ENCODE measurements around the gene CNNM3.

Gene CNNM3

DNA sequence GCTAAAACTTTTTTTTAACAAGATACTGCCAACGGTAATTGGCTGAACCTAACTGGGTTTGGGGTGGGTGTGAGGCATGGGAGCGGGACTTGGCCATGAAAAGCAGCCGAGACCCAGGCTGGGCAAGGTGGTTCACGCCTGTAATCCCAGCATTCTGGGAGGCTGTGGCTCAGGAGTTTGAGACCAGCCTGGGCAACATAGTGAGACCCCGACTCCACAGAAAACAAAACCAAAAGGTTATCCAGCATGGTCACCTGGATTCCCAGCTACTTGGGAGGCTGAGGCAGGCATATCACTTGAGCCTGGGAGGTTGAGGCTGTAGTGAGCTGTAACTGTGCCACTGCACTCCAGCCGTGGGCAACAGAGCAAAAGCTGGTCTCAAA is 64.8 kb downstream of the CNNM3 start:
- no peaks in the 10 kb centered on the region; the same call in 1 of the 2 replicates for H3K27me3 ChIP-seq (replicated peaks; ENCODE audit: control insufficient read depth, insufficient read depth, low read length)
- no peak overlapping the region for H3K4me3 ChIP-seq (replicated peaks; ENCODE audit: low read depth, low read length)
- no peaks in the 10 kb centered on the region for H3K36me3 ChIP-seq (ENCODE audit: control insufficient read depth, insufficient read depth, low read length)
- TF ChIP-seq, protein P1, sequence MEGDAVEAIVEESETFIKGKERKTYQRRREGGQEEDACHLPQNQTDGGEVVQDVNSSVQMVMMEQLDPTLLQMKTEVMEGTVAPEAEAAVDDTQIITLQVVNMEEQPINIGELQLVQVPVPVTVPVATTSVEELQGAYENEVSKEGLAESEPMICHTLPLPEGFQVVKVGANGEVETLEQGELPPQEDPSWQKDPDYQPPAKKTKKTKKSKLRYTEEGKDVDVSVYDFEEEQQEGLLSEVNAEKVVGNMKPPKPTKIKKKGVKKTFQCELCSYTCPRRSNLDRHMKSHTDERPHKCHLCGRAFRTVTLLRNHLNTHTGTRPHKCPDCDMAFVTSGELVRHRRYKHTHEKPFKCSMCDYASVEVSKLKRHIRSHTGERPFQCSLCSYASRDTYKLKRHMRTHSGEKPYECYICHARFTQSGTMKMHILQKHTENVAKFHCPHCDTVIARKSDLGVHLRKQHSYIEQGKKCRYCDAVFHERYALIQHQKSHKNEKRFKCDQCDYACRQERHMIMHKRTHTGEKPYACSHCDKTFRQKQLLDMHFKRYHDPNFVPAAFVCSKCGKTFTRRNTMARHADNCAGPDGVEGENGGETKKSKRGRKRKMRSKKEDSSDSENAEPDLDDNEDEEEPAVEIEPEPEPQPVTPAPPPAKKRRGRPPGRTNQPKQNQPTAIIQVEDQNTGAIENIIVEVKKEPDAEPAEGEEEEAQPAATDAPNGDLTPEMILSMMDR (IDR thresholded peaks at IDR 0.05; ENCODE audit: insufficient read depth, low read length, poor library complexity, severe bottlenecking): no peak
- DNase-seq (ENCODE audit: extremely low read depth, insufficient read length): no peak

DNA sequence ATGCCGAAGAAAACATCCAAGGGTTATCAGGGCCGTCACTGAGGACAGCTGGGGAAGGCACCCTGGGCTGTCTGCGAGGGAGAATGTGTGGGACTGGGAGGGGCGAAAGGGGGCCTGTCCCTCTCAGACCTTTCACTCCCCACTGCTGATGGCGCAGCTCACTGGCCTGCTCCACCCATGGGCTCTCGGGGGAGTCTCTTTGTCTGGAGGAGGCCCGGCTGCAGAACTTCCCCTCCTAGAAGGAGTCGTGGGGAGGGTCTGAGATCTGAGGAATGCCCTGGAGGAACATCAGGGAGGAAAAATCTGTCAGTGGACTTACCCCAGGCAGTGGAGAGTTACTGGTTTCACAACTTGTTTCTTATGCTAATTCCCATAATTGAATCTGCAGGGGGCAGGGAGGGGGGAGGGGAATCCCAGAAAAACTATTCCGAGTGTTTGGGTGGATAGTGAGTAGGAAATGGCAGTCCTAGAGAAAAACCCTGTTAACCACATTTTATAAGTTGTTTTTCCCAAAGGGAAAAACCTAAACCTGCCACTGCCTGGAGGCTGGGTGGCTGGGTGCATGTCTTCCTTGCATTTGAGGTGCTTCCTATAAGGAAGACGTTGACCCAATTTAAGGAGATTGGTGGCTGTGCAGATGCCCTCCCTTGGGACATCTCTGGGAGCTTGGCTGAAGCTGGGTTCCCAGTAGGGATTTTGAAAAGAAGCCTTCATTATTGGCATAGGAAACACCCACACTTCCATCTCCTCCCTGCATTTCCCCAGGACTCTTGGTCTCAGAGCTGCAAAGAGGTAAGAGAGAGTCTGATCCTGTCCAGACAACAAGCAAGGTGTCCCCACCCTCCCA is 65.5 kb downstream of the CNNM3 start:
- Histone ChIP-seq H3K36me3 (ENCODE audit: control insufficient read depth, insufficient read depth, low read length) (no peaks in the 10 kb centered on the region), H3K27me3 (replicated peaks; ENCODE audit: control insufficient read depth, insufficient read depth, low read length) (no peaks in the 10 kb centered on the region; the same call in 1 of the 2 replicates), H3K4me3 (replicated peaks; ENCODE audit: low read depth, low read length) (no peak overlapping the region)
- TF ChIP-seq, protein P1 (IDR thresholded peaks at IDR 0.05; ENCODE audit: insufficient read depth, low read length, poor library complexity, severe bottlenecking): no peak
- DNase-seq (ENCODE audit: extremely low read depth, insufficient read length): no peak

DNA sequence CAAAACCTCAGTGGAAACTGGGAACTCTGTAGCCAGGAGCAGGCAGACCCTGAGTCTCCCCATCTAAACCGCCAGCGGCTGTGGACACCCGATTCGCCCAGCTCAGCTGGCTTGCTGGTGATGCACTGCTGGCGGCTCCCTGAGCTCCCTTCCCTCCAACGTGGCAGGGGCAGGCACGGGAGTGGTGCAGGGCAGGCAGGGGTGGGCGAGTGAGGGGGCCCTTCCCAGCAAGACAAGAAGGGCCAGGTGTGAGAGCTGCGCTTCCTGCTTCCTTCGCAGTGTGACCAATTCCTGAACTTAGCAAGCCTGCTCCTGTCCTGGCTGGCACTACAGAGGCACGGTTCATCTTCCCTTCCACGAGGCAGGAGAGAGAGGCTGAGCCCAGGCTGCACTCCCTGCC is 66.2 kb downstream of the CNNM3 start:
- TF ChIP-seq, protein P1 (IDR thresholded peaks at IDR 0.05; ENCODE audit: insufficient read depth, low read length, poor library complexity, severe bottlenecking): no peak
- H3K27me3 ChIP-seq (replicated peaks; ENCODE audit: control insufficient read depth, insufficient read depth, low read length): no peaks in the 10 kb centered on the region; the same call in 1 of the 2 replicates
- H3K4me3 ChIP-seq (replicated peaks; ENCODE audit: low read depth, low read length): no peak overlapping the region
- no peak for DNase-seq (ENCODE audit: extremely low read depth, insufficient read length)
- H3K36me3 ChIP-seq (ENCODE audit: control insufficient read depth, insufficient read depth, low read length): no peaks in the 10 kb centered on the region

DNA sequence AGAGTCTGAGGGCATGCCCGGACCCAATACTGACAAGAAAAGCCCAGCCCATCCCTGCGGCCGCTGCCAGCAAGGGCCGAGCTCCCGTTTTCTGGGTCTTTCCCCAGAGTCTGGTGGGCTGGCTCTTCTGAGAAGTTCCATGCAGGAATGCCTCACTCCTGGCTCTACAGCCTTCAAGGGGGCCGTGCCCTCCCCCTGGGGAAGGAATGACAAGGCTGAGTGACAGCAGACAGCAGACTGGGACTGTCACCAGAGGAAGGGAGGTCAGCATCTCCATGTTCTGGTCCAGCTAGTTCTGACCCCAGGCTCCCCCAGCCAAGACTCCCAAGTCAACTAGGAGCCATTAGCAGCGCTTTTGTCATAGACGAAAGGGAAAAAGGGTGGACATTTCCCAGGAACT is 66.8 kb downstream of the CNNM3 start:
- Histone ChIP-seq H3K4me3 (replicated peaks; ENCODE audit: low read depth, low read length) (no peak overlapping the region), H3K27me3 (replicated peaks; ENCODE audit: control insufficient read depth, insufficient read depth, low read length) (no peaks in the 10 kb centered on the region; the same call in 1 of the 2 replicates), H3K36me3 (ENCODE audit: control insufficient read depth, insufficient read depth, low read length) (no peaks in the 10 kb centered on the region)
- TF ChIP-seq, protein P1 (IDR thresholded peaks at IDR 0.05; ENCODE audit: insufficient read depth, low read length, poor library complexity, severe bottlenecking): no peak
- DNase-seq (ENCODE audit: extremely low read depth, insufficient read length): no peak

DNA sequence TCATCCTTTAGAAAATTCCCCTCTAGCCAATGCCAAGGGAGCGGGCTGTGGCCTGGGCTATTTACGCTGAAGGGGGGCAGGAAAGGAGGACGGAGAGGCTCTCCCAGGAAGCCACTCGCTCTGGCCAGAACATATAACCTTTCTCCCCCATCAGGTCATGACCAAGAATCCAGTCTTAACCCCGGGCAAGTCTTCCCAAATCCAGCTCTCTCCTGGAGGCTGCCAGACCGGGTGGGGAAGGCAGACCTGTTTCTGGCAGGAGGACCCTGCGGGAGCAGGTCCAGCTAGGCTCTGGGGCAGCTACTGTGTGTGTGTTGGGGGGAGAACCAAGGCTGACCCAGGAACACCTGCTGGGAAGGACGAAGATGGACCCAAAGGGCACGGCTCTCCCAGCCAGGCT is 67.2 kb downstream of the CNNM3 start:
- DNase-seq (ENCODE audit: extremely low read depth, insufficient read length): no peak
- no peak overlapping the region for H3K4me3 ChIP-seq (replicated peaks; ENCODE audit: low read depth, low read length)
- no peaks in the 10 kb centered on the region; the same call in none of the 2 replicates for H3K27me3 ChIP-seq (replicated peaks; ENCODE audit: control insufficient read depth, insufficient read depth, low read length)
- H3K36me3 ChIP-seq (ENCODE audit: control insufficient read depth, insufficient read depth, low read length): no peaks in the 10 kb centered on the region
- TF ChIP-seq, protein P1 (IDR thresholded peaks at IDR 0.05; ENCODE audit: insufficient read depth, low read length, poor library complexity, severe bottlenecking): no peak

All from GM06990 (cell line).